HepG2 (cell line): Measurements from ENCODE around the gene TLN1. TPM values are rescaled to one million over a fixed set of nuclear protein-coding genes. Genes with fewer than 3 reads are reported as not detected.

ENCODE experiments used
- CENPX ChIP-seq: sonication (generic); formaldehyde crosslinking; IDR thresholded peaks from 2 replicates; pipeline ENCODE4 v1.9.0; 2021; ENCODE audit warnings: mild to moderate bottlenecking, missing genetic modification reagents, moderate library complexity
- FOSL2 ChIP-seq: sonication (generic); formaldehyde crosslinking; IDR thresholded peaks from 2 replicates; pipeline ENCODE4 v1.4.0; 2020; ENCODE audit warnings: missing genetic modification reagents
- GPN1 ChIP-seq: sonication (generic); formaldehyde crosslinking; IDR thresholded peaks from 2 replicates; pipeline ENCODE4 v1.5.1; 2020; ENCODE audit warnings: missing genetic modification reagents, borderline replicate concordance
- HNRNPH1 ChIP-seq: fragments of 200-400 bp; formaldehyde crosslinking; optimal IDR thresholded peaks from 2 replicates; pipeline ENCODE3; 2017; ENCODE audit warnings: mild to moderate bottlenecking, low read depth, low read length
- KAT8 ChIP-seq: IDR thresholded peaks from 2 replicates; pipeline ENCODE4 v1.6.1; 2016; ENCODE audit warnings: missing genetic modification reagents, missing compliant biosample characterization
- KLF11 ChIP-seq: IDR thresholded peaks from 2 replicates; pipeline ENCODE4 v1.6.1; 2016; ENCODE audit warnings: missing compliant biosample characterization
- KLF13 ChIP-seq: sonication (generic); formaldehyde crosslinking; IDR thresholded peaks from 2 replicates; pipeline ENCODE4 v1.4.0; 2020; ENCODE audit warnings: mild to moderate bottlenecking, missing genetic modification reagents
- MED1 ChIP-seq: sonication (generic); formaldehyde crosslinking; IDR thresholded peaks from 2 replicates; pipeline ENCODE4 v1.4.0; 2020; ENCODE audit warnings: missing genetic modification reagents
- RARG ChIP-seq: sonication (generic); formaldehyde crosslinking; IDR thresholded peaks from 2 replicates; pipeline ENCODE4 v1.4.0; 2020; ENCODE audit warnings: low read depth, mild to moderate bottlenecking, missing genetic modification reagents
- REL ChIP-seq: sonication (generic); formaldehyde crosslinking; conservative IDR thresholded peaks from 2 replicates; pipeline ENCODE4 v1.8.0; 2022; ENCODE audit warnings: mild to moderate bottlenecking, missing genetic modification reagents, moderate library complexity
- SNAPC2 ChIP-seq: sonication (generic); formaldehyde crosslinking; IDR thresholded peaks from 2 replicates; pipeline ENCODE4 v1.8.1; 2022; ENCODE audit warnings: mild to moderate bottlenecking, missing genetic modification reagents
- WIZ ChIP-seq: sonication (generic); formaldehyde crosslinking; IDR thresholded peaks from 2 replicates; pipeline ENCODE4 v1.5.1; 2020; ENCODE audit warnings: mild to moderate bottlenecking, missing genetic modification reagents
- ZFP1 ChIP-seq: IDR thresholded peaks from 2 replicates; pipeline ENCODE4 v1.6.1; 2016
- ZMYM4 ChIP-seq: sonication (generic); formaldehyde crosslinking; IDR thresholded peaks from 2 replicates; pipeline ENCODE4 v1.8.1; 2023; ENCODE audit warnings: mild to moderate bottlenecking, missing genetic modification reagents
- ZNF329 ChIP-seq: sonication (generic); formaldehyde crosslinking; IDR thresholded peaks from 2 replicates; pipeline ENCODE4 v1.9.0; 2021; ENCODE audit warnings: low read depth, mild to moderate bottlenecking, missing genetic modification reagents
- ZNF343 ChIP-seq: sonication (generic); formaldehyde crosslinking; IDR thresholded peaks from 2 replicates; pipeline ENCODE4 v1.4.0; 2020; ENCODE audit warnings: mild to moderate bottlenecking, missing genetic modification reagents
- ZNF598 ChIP-seq: sonication (generic); formaldehyde crosslinking; IDR thresholded peaks from 2 replicates; pipeline ENCODE4 v1.5.1; 2020; ENCODE audit warnings: mild to moderate bottlenecking, missing genetic modification reagents, borderline replicate concordance
- ZNF605 ChIP-seq: sonication (generic); formaldehyde crosslinking; IDR thresholded peaks from 2 replicates; pipeline ENCODE4 v1.8.0; 2022; ENCODE audit warnings: mild to moderate bottlenecking, missing genetic modification reagents
- ZNF773 ChIP-seq: sonication (generic); formaldehyde crosslinking; IDR thresholded peaks from 2 replicates; pipeline ENCODE4 v1.4.0; 2020; ENCODE audit warnings: missing genetic modification reagents, borderline replicate concordance
- polyA plus RNA-seq, 8 experiments: library from polyadenylated mRNA; depleted of rRNA in 3 of 8; stranded (reverse) in 7 of 8; unstranded in 1 of 8; fragments of >200 nt; fragmentation: Illumina TruSeq in 4 of 8; extraction: Trizol in 4 of 8; gene quantifications; 2 replicates each; pipeline versions ENCODE4 v1.2.1 to v1.2.3, GENCODE V29; 2011 to 2016; ENCODE audit warnings: low read depth in 4 of 8, missing spikeins in 1 of 8, mixed read lengths in 1 of 8; ENCODE audit not compliant: insufficient read depth in 1 of 8
- total RNA-seq, 5 experiments: library from RNA; depleted of rRNA; stranded (reverse); fragments of >200 nt; fragmentation: Illumina TruSeq; extraction: Trizol; gene quantifications; 2 replicates each; pipeline ENCODE4 v1.2.3, GENCODE V29; 2016; ENCODE audit warnings: low read depth in 1 of 5
- TF ChIP-seq, protein P1 (sequence below): sonication (generic); IDR thresholded peaks from 2 replicates; pipeline ENCODE4 v1.6.1; 2016; ENCODE audit warnings: low read depth, borderline replicate concordance
- TF ChIP-seq, protein P2 (sequence below): sonication (generic); formaldehyde crosslinking; IDR thresholded peaks from 2 replicates; pipeline ENCODE4 v1.5.0; 2020; ENCODE audit warnings: missing genetic modification reagents, mild to moderate bottlenecking, borderline replicate concordance
- TF ChIP-seq, protein P3 (sequence below): sonication (generic); formaldehyde crosslinking; IDR thresholded peaks from 2 replicates; pipeline ENCODE4 v1.4.0; 2020; ENCODE audit warnings: missing genetic modification reagents; ENCODE audit errors: not compliant biosample characterization
- TF ChIP-seq, protein P4 (sequence below): sonication (generic); formaldehyde crosslinking; IDR thresholded peaks from 2 replicates; pipeline ENCODE4 v1.8.1; 2023; ENCODE audit warnings: mild to moderate bottlenecking, missing genetic modification reagents
- TF ChIP-seq, protein P5 (sequence below): sonication (generic); formaldehyde crosslinking; IDR thresholded peaks from 2 replicates; pipeline ENCODE4 v1.5.0; 2020; ENCODE audit warnings: missing genetic modification reagents

The TLN1 gene
- total and polyA plus RNA-seq, 2 of the 13 experiments (the other 11 are each of a cell fraction or from before 2014, with no cell fraction given): 35.2 to 51.8 TPM

DNA sequence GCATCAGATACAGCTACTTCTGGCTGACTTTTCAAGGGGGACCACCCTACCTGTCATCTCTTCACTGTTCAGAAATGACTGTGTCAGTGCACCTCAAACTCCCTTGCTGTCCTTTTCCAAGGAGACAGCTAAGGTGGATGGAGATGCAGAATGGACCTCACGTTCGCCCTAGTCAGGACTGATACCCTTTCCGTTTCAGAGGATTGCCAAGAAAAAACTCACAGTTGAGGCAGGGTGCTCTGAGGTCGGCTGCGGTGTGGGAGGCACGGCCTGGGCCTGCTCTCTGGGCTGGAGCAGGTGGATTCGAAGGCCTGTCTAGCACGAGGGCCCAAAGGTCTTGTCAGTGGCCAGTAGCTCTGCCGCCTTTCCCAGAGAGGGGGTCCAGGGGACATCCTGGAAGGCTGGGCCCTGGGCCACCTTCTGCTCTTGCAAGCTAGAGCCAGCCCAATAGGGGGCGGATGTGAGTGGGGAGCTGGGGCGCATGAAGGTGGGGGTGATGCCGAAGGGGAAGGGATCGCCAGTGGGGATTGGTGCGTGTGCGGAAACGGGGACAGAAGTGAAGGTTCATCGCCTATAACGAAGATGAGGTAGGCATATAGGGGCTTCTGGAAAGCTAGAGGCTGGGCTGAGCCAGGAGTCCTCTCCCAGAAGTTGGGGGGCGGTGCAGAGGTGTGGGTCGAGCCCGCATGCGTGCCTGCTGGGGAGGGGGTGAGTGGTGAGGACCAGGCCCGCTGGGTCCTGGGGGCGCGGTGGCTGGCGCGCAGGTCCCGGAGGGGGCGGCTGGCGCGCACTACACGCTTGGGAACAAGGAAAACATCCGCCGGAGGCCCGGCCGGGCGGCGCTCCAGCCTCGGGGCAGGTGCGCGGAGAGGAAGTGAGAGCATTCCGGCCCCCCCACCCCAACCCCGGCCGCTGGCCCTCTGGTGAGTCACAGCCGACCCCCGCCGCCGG lies 24.6 kb upstream of the TLN1 start (continued):
- TF ChIP-seq, protein P1, sequence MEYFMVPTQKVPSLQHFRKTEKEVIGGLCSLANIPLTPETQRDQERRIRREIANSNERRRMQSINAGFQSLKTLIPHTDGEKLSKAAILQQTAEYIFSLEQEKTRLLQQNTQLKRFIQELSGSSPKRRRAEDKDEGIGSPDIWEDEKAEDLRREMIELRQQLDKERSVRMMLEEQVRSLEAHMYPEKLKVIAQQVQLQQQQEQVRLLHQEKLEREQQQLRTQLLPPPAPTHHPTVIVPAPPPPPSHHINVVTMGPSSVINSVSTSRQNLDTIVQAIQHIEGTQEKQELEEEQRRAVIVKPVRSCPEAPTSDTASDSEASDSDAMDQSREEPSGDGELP: peak; percentile 34; the same call in 1 of the 2 replicates
- TF ChIP-seq, protein P2, sequence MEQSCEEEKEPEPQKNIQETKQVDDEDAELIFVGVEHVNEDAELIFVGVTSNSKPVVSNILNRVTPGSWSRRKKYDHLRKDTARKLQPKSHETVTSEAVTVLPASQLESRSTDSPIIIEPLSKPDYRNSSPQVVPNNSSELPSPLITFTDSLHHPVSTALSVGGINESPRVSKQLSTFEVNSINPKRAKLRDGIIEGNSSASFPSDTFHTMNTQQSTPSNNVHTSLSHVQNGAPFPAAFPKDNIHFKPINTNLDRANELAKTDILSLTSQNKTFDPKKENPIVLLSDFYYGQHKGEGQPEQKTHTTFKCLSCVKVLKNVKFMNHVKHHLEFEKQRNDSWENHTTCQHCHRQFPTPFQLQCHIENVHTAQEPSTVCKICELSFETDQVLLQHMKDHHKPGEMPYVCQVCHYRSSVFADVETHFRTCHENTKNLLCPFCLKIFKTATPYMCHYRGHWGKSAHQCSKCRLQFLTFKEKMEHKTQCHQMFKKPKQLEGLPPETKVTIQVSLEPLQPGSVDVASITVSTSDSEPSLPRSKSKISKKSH (CRISPR knock-in tag): peak; percentile 88
- TF ChIP-seq RARG: no peak
- peak; percentile 58 for TF ChIP-seq HNRNPH1
- TF ChIP-seq ZNF605 (CRISPR knock-in tag): peak; percentile 69
- TF ChIP-seq ZNF343 (CRISPR knock-in tag): peak; percentile 70; the same call in 1 of the 2 replicates
- TF ChIP-seq ZMYM4 (CRISPR knock-in tag): peak; percentile 66
- peak; percentile 72 for TF ChIP-seq FOSL2
- 0 out of 2 replicates have a peak, but pooled peaks have one; percentile 59 for TF ChIP-seq ZNF773
- TF ChIP-seq SNAPC2 (CRISPR knock-in tag): 0 out of 2 replicates have a peak, but pooled peaks have one; percentile 11
- 0 out of 2 replicates have a peak, but pooled peaks have one; percentile 70 for TF ChIP-seq ZNF598 (CRISPR knock-in tag)
- TF ChIP-seq ZFP1 (CRISPR knock-in tag): 0 out of 2 replicates have a peak, but pooled peaks have one; percentile 24
- TF ChIP-seq REL (CRISPR knock-in tag): no peak
- TF ChIP-seq GPN1 (CRISPR knock-in tag): no peak
- no peak for TF ChIP-seq CENPX (CRISPR knock-in tag)
- peak; percentile 51; the same call in 1 of the 2 replicates for TF ChIP-seq KLF11 (CRISPR knock-in tag)
- TF ChIP-seq, protein P3, sequence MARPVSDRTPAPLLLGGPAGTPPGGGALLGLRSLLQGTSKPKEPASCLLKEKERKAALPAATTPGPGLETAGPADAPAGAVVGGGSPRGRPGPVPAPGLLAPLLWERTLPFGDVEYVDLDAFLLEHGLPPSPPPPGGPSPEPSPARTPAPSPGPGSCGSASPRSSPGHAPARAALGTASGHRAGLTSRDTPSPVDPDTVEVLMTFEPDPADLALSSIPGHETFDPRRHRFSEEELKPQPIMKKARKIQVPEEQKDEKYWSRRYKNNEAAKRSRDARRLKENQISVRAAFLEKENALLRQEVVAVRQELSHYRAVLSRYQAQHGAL (CRISPR knock-in tag): peak; percentile 41
- peak; percentile 78 for TF ChIP-seq KAT8 (CRISPR knock-in tag)
- no peak for TF ChIP-seq ZNF329 (CRISPR knock-in tag)
- TF ChIP-seq, protein P4, sequence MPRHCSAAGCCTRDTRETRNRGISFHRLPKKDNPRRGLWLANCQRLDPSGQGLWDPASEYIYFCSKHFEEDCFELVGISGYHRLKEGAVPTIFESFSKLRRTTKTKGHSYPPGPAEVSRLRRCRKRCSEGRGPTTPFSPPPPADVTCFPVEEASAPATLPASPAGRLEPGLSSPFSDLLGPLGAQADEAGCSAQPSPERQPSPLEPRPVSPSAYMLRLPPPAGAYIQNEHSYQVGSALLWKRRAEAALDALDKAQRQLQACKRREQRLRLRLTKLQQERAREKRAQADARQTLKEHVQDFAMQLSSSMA (CRISPR knock-in tag): 0 out of 2 replicates have a peak, but pooled peaks have one; percentile 43
- no peak; the same call in 1 of the 2 replicates for TF ChIP-seq MED1 (CRISPR knock-in tag)
- 0 out of 2 replicates have a peak, but pooled peaks have one; percentile 16 for TF ChIP-seq WIZ (CRISPR knock-in tag)
- TF ChIP-seq, protein P5, sequence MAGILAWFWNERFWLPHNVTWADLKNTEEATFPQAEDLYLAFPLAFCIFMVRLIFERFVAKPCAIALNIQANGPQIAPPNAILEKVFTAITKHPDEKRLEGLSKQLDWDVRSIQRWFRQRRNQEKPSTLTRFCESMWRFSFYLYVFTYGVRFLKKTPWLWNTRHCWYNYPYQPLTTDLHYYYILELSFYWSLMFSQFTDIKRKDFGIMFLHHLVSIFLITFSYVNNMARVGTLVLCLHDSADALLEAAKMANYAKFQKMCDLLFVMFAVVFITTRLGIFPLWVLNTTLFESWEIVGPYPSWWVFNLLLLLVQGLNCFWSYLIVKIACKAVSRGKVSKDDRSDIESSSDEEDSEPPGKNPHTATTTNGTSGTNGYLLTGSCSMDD (CRISPR knock-in tag): no peak
- TF ChIP-seq KLF13 (CRISPR knock-in tag): no peak
